Subcutaneous adipose tissue (tissue), 4 donors: ENCODE data around the gene SLITRK3. TPM values are rescaled to one million over a fixed set of nuclear protein-coding genes. Genes with fewer than 3 reads are reported as not detected.

ENCODE experiments used
- CTCF ChIP-seq: fragments of 450-650 bp; IDR thresholded peaks from one replicate; pipeline ENCODE4 v1.5.1; 2016; ENCODE audit warnings: low read depth, mild to moderate bottlenecking, control low read depth, antibody characterized with exemption, moderate library complexity
- total RNA-seq, 4 donors: library from RNA; depleted of rRNA; stranded (reverse); fragments of >200 nt; gene quantifications; one replicate each; pipeline ENCODE4 v1.1.0, GENCODE V29; 2016

SLITRK3 gene
- total RNA-seq, 4 donors from 2014 or later = not detected

- no peak for TF ChIP-seq CTCF
Measured at GRCh38 chr3:165196577-165197480, 645 bp upstream of the SLITRK3 start.

GRCh38 chr3:165195241-165195639 lies 944 bp downstream of the SLITRK3 start:
- TF ChIP-seq CTCF = no peak

GRCh38 chr3:165194511-165195240 lies 1.5 kb downstream of the SLITRK3 start:
- TF ChIP-seq CTCF = no peak

- TF ChIP-seq CTCF = no peak
Measured at GRCh38 chr3:165193366-165194254, 2.6 kb downstream of the SLITRK3 start.

GRCh38 chr3:165192610-165193192 lies 3.5 kb downstream of the SLITRK3 start:
- TF ChIP-seq CTCF = no peak

GRCh38 chr3:165191491-165191890 lies 4.7 kb downstream of the SLITRK3 start:
- TF ChIP-seq CTCF = no peak
